ENCODE data around the gene GADL1.

GADL1 gene

DNA sequence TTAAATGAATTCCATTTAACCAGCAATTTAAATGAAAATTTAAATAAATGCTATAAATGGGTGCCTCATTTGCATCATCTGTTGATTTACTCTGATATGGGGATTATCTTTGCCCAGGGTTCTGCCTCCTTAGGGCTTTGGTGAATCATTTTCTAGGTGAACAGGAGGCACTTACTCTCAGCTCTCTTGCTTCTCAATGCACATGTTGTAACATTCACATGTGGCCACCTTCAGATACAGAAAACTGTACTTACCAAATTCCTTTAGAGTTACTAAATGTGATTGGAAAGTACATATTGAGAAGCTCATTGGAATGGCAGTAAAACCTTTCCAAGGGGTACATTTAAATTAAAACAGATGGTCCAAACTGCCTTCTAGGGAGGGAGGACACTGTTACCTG, 20.8 kb downstream of the GADL1 start:
- no peaks in the 10 kb centered on the region for H3K36me3 ChIP-seq (ENCODE audit: control insufficient read depth in 2 of 2, insufficient read depth in 1 of 2, low read length in 2 of 2)
- CTCF ChIA-PET: no interaction called here
- POLR2A ChIA-PET: no interaction called here
- no peak for TF ChIP-seq ZNF707 (tag by site-specific recombination; IDR thresholded peaks at IDR 0.05)
- TF ChIP-seq ZNF239 (tag by site-specific recombination; IDR thresholded peaks at IDR 0.05): no peak
- no peak for TF ChIP-seq ZNF112 (tag by site-specific recombination; IDR thresholded peaks at IDR 0.05)
- TF ChIP-seq GLI4 (tag by site-specific recombination; IDR thresholded peaks at IDR 0.05): no peak
- no peak for TF ChIP-seq ZNF76 (tag by site-specific recombination; IDR thresholded peaks at IDR 0.05; ENCODE audit: borderline replicate concordance, low read depth)
- no peak for TF ChIP-seq ZEB2 (tag by site-specific recombination; IDR thresholded peaks at IDR 0.05)
- no peak for TF ChIP-seq ZNF658 (tag by site-specific recombination; IDR thresholded peaks at IDR 0.05)
- TF ChIP-seq, protein P1, sequence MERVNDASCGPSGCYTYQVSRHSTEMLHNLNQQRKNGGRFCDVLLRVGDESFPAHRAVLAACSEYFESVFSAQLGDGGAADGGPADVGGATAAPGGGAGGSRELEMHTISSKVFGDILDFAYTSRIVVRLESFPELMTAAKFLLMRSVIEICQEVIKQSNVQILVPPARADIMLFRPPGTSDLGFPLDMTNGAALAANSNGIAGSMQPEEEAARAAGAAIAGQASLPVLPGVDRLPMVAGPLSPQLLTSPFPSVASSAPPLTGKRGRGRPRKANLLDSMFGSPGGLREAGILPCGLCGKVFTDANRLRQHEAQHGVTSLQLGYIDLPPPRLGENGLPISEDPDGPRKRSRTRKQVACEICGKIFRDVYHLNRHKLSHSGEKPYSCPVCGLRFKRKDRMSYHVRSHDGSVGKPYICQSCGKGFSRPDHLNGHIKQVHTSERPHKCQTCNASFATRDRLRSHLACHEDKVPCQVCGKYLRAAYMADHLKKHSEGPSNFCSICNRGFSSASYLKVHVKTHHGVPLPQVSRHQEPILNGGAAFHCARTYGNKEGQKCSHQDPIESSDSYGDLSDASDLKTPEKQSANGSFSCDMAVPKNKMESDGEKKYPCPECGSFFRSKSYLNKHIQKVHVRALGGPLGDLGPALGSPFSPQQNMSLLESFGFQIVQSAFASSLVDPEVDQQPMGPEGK (tag by site-specific recombination; IDR thresholded peaks at IDR 0.05): no peak
- no peak overlapping the region for H3K27ac ChIP-seq (ENCODE audit: extremely low read depth, low read depth, low read length)
- no peaks in the 10 kb centered on the region for H3K9me3 ChIP-seq (ENCODE audit: control insufficient read depth, insufficient read depth, low read depth, low read length)
- peaks cover 13% of the 10 kb centered on the region for H3K4me1 ChIP-seq (ENCODE audit: control insufficient read depth, insufficient read depth, low read length)
- no peak overlapping the region for H3K4me3 ChIP-seq (ENCODE audit: low read depth, low read length)

DNA sequence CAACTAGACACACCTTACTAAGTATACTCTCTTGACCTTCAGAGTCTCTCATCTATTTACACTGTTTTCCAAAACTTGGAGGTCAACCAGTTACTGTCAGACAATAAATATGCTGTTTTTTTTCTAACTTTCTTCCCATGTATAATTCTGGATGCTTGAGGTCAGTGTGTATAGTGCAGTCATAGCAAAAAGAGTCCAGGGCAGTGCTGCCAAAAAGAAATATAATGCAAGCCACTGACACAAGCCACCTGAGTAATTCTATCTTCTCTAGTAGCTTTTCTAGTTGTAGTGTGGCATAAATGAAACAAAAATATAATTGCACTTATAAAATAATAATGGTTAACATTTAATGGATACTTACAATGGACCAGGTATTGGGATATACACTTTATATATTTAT, 21.6 kb downstream of the GADL1 start:
- H3K4me1 ChIP-seq (ENCODE audit: control insufficient read depth, insufficient read depth, low read length): peaks cover 13% of the 10 kb centered on the region
- ChIA-PET CTCF (interaction anchor here (0.7 kb wide), 1 partner anchor 40 kb away, joined by 5 read pairs; no protein-coding TSS in a partner anchor), POLR2A (no interaction called here)
- no peak overlapping the region for H3K4me3 ChIP-seq (ENCODE audit: low read depth, low read length)
- no peak overlapping the region for H3K27ac ChIP-seq (ENCODE audit: extremely low read depth, low read depth, low read length)
- no peaks in the 10 kb centered on the region for H3K9me3 ChIP-seq (ENCODE audit: control insufficient read depth, insufficient read depth, low read depth, low read length)
- TF ChIP-seq ZNF654 (tag by site-specific recombination; IDR thresholded peaks at IDR 0.05; ENCODE audit: low read depth) (no peak), KLF8 (tag by site-specific recombination; IDR thresholded peaks at IDR 0.05) (0 out of 2 replicates have a peak, but pooled peaks have one; percentile 10)
- TF ChIP-seq, protein P2, sequence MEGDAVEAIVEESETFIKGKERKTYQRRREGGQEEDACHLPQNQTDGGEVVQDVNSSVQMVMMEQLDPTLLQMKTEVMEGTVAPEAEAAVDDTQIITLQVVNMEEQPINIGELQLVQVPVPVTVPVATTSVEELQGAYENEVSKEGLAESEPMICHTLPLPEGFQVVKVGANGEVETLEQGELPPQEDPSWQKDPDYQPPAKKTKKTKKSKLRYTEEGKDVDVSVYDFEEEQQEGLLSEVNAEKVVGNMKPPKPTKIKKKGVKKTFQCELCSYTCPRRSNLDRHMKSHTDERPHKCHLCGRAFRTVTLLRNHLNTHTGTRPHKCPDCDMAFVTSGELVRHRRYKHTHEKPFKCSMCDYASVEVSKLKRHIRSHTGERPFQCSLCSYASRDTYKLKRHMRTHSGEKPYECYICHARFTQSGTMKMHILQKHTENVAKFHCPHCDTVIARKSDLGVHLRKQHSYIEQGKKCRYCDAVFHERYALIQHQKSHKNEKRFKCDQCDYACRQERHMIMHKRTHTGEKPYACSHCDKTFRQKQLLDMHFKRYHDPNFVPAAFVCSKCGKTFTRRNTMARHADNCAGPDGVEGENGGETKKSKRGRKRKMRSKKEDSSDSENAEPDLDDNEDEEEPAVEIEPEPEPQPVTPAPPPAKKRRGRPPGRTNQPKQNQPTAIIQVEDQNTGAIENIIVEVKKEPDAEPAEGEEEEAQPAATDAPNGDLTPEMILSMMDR (tag by site-specific recombination; IDR thresholded peaks at IDR 0.05): no peak
- no peaks in the 10 kb centered on the region for H3K36me3 ChIP-seq (ENCODE audit: control insufficient read depth in 2 of 2, insufficient read depth in 1 of 2, low read length in 2 of 2)

DNA sequence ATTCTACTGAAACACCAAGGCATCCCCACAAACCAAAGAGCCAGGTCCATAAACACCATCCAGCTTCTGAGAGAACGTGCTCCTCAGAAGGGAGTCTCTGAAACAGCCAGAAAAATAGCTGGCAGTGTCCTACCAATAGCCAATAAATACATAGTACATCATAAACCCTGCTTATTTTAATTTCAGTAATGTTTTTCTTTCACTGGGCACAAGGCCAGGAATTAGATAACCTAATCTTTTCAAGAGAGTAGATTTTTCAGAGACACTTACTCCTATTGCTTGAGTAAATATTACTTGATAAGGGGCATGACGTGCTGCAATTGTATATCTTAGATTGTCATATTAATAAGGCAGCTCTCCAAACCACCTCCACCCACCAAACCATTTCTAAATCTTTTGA, 22.7 kb downstream of the GADL1 start:
- Histone ChIP-seq H3K4me3 (ENCODE audit: low read depth, low read length) (no peak overlapping the region), H3K27ac (ENCODE audit: extremely low read depth, low read depth, low read length) (0 out of 2 replicates have a peak overlapping the region, but pooled peaks have one; percentile 39), H3K9me3 (ENCODE audit: control insufficient read depth, insufficient read depth, low read depth, low read length) (no peaks in the 10 kb centered on the region), H3K36me3 (ENCODE audit: control insufficient read depth in 2 of 2, insufficient read depth in 1 of 2, low read length in 2 of 2) (no peaks in the 10 kb centered on the region), H3K4me1 (ENCODE audit: control insufficient read depth, insufficient read depth, low read length) (peaks cover 13% of the 10 kb centered on the region)
- ChIA-PET POLR2A (no interaction called here), CTCF (interaction anchor here (1.1 kb wide), 1 partner anchor 15 kb away, joined by 4 read pairs; no protein-coding TSS in a partner anchor)
- no peak for TF ChIP-seq ZNF626 (tag by site-specific recombination; IDR thresholded peaks at IDR 0.05)
- peak; percentile 64; the same call in 1 of the 2 replicates for TF ChIP-seq KLF10 (tag by site-specific recombination; IDR thresholded peaks at IDR 0.05)
- TF ChIP-seq, protein P3, sequence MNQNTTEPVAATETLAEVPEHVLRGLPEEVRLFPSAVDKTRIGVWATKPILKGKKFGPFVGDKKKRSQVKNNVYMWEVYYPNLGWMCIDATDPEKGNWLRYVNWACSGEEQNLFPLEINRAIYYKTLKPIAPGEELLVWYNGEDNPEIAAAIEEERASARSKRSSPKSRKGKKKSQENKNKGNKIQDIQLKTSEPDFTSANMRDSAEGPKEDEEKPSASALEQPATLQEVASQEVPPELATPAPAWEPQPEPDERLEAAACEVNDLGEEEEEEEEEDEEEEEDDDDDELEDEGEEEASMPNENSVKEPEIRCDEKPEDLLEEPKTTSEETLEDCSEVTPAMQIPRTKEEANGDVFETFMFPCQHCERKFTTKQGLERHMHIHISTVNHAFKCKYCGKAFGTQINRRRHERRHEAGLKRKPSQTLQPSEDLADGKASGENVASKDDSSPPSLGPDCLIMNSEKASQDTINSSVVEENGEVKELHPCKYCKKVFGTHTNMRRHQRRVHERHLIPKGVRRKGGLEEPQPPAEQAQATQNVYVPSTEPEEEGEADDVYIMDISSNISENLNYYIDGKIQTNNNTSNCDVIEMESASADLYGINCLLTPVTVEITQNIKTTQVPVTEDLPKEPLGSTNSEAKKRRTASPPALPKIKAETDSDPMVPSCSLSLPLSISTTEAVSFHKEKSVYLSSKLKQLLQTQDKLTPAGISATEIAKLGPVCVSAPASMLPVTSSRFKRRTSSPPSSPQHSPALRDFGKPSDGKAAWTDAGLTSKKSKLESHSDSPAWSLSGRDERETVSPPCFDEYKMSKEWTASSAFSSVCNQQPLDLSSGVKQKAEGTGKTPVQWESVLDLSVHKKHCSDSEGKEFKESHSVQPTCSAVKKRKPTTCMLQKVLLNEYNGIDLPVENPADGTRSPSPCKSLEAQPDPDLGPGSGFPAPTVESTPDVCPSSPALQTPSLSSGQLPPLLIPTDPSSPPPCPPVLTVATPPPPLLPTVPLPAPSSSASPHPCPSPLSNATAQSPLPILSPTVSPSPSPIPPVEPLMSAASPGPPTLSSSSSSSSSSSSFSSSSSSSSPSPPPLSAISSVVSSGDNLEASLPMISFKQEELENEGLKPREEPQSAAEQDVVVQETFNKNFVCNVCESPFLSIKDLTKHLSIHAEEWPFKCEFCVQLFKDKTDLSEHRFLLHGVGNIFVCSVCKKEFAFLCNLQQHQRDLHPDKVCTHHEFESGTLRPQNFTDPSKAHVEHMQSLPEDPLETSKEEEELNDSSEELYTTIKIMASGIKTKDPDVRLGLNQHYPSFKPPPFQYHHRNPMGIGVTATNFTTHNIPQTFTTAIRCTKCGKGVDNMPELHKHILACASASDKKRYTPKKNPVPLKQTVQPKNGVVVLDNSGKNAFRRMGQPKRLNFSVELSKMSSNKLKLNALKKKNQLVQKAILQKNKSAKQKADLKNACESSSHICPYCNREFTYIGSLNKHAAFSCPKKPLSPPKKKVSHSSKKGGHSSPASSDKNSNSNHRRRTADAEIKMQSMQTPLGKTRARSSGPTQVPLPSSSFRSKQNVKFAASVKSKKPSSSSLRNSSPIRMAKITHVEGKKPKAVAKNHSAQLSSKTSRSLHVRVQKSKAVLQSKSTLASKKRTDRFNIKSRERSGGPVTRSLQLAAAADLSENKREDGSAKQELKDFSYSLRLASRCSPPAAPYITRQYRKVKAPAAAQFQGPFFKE (tag by site-specific recombination; IDR thresholded peaks at IDR 0.05; ENCODE audit: borderline replicate concordance): no peak
- 0 out of 2 replicates have a peak, but pooled peaks have one; percentile 30 for TF ChIP-seq BCL11B (tag by site-specific recombination; IDR thresholded peaks at IDR 0.05; ENCODE audit: low read depth)
- TF ChIP-seq MZF1 (tag by site-specific recombination; IDR thresholded peaks at IDR 0.05; ENCODE audit: borderline replicate concordance): peak; percentile 77; the same call in 1 of the 2 replicates
- no peak for TF ChIP-seq KLF9 (tag by site-specific recombination; IDR thresholded peaks at IDR 0.05; ENCODE audit: low read depth)
- peak; percentile 71; the same call in 1 of the 2 replicates for TF ChIP-seq IKZF3 (tag by site-specific recombination; IDR thresholded peaks at IDR 0.05)
- TF ChIP-seq, protein P1 (tag by site-specific recombination; IDR thresholded peaks at IDR 0.05): no peak
